HL-60 (cell line): ENCODE results near the gene CAMKMT.

Source experiments
- CTCF ChIP-seq: IDR thresholded peaks from one replicate; pipeline ENCODE4 v1.5.1; 2011; ENCODE audit warnings: low read length, control low read depth, inconsistent platforms; ENCODE audit not compliant: insufficient read depth
- GABPA ChIP-seq: IDR thresholded peaks from 2 replicates; pipeline ENCODE4 v1.6.1; 2012; ENCODE audit warnings: low read depth
- POLR2AphosphoS5 ChIP-seq: IDR thresholded peaks from 2 replicates; pipeline ENCODE4 v1.6.1; 2012; ENCODE audit warnings: low read depth
- REST ChIP-seq: IDR thresholded peaks from 2 replicates; pipeline ENCODE4 v1.6.1; 2012; ENCODE audit warnings: low read depth; ENCODE audit not compliant: insufficient replicate concordance
- SPI1 ChIP-seq: IDR thresholded peaks from 2 replicates; pipeline ENCODE4 v1.6.1; 2012; ENCODE audit warnings: low read depth, mild to moderate bottlenecking, borderline replicate concordance

- TF ChIP-seq CTCF (no peak), POLR2AphosphoS5 (no peak), SPI1 (no peak), GABPA (no peak), REST (no peak)
Measured at GRCh38 chr2:44522846-44523245, 161.1 kb downstream of the CAMKMT start.
